Gastroesophageal sphincter (tissue), 3 donors: ENCODE measurements around the gene SLC25A12.

ENCODE experiments used
- POLR2AphosphoS5 ChIP-seq: sonication (generic); formaldehyde crosslinking; IDR thresholded peaks from one replicate; pipeline ENCODE4 v1.6.1; 2017; ENCODE audit warnings: antibody characterized with exemption
- TF ChIP-seq, protein P1 (sequence below), 4 experiments: fragments of 200-600 bp in 2 of 4; fragments of 450-650 bp in 2 of 4; sonication (generic) in 1 of 4; IDR thresholded peaks; one replicate each; pipeline ENCODE4 v1.5.1; 2017 to 2019; ENCODE audit warnings: antibody characterized with exemption in 4 of 4, mild to moderate bottlenecking in 2 of 4, moderate library complexity in 2 of 4

DNA sequence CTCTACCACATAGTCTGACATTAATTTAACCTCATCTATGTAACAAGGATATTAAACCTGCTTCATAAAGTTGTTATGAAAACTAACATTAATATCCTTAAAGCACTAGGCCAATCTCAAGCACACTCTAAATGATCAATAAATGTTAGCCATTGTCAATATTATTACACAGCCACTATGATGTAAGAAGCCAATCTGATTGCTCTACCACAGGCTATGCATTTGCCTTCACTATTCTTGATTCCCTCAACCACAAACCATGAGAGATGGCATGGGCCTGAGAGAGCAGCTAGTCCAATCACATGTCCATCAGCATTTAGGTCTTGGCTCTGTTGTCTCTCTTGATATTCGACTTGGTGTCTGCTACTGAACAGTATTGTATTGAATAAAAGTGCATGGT is 4.2 kb downstream of the SLC25A12 start:
- TF ChIP-seq, protein P1, sequence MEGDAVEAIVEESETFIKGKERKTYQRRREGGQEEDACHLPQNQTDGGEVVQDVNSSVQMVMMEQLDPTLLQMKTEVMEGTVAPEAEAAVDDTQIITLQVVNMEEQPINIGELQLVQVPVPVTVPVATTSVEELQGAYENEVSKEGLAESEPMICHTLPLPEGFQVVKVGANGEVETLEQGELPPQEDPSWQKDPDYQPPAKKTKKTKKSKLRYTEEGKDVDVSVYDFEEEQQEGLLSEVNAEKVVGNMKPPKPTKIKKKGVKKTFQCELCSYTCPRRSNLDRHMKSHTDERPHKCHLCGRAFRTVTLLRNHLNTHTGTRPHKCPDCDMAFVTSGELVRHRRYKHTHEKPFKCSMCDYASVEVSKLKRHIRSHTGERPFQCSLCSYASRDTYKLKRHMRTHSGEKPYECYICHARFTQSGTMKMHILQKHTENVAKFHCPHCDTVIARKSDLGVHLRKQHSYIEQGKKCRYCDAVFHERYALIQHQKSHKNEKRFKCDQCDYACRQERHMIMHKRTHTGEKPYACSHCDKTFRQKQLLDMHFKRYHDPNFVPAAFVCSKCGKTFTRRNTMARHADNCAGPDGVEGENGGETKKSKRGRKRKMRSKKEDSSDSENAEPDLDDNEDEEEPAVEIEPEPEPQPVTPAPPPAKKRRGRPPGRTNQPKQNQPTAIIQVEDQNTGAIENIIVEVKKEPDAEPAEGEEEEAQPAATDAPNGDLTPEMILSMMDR (IDR thresholded peaks at IDR 0.05) = no peak
- no peak for TF ChIP-seq POLR2AphosphoS5
